Mesothelial cell of epicardium (in vitro differentiated cells): Measurements from ENCODE around the gene PYGO2. TPM values are rescaled to one million over a fixed set of nuclear protein-coding genes. Genes with fewer than 3 reads are reported as not detected.

Experiments
- DNase-seq, 2 experiments: peaks; one replicate each; pipeline ENCODE4 v3.0.0; 2021; ENCODE audit warnings: low spot score in 2 of 2; ENCODE audit not compliant: unreplicated experiment in 2 of 2
- H3K27ac Mint-ChIP-seq: 2 replicates; pipeline ENCODE4 v1.8.0; 2021; ENCODE audit warnings: mixed read lengths
- H3K27me3 Mint-ChIP-seq: 2 replicates; pipeline ENCODE4 v1.8.0; 2021; ENCODE audit warnings: low read depth, mixed read lengths
- H3K36me3 Mint-ChIP-seq: 2 replicates; pipeline ENCODE4 v1.8.0; 2021; ENCODE audit warnings: mixed read lengths
- H3K4me1 Mint-ChIP-seq: 2 replicates; pipeline ENCODE4 v1.8.0; 2021; ENCODE audit warnings: mixed read lengths
- H3K4me3 Mint-ChIP-seq: 2 replicates; pipeline ENCODE4 v1.8.0; 2021; ENCODE audit warnings: mild to moderate bottlenecking, moderate library complexity, mixed read lengths
- H3K9me3 Mint-ChIP-seq: 2 replicates; pipeline ENCODE4 v1.8.0; 2021; ENCODE audit warnings: mixed read lengths
- CTCF ChIP-seq: fragments of 200-600 bp; sonication (generic); IDR thresholded peaks from one replicate; pipeline ENCODE4 v1.5.0; 2021; ENCODE audit warnings: antibody characterized with exemption; ENCODE audit not compliant: unreplicated experiment
- total RNA-seq: library from RNA; stranded (reverse); gene quantifications from 3 replicates; pipeline ENCODE4 v1.2.1, GENCODE V29; 2021

Gene PYGO2
- total RNA-seq, 1 donor from 2014 or later, result 44.6 TPM

- H3K27me3 Mint-ChIP-seq, result no peaks in the 10 kb centered on the region
- H3K4me1 Mint-ChIP-seq, result peaks cover 28% of the 10 kb centered on the region
- no peaks in the 10 kb centered on the region for H3K9me3 Mint-ChIP-seq
- peaks cover 9% of the 10 kb centered on the region for H3K36me3 Mint-ChIP-seq
- H3K4me3 Mint-ChIP-seq, result no peak overlapping the region
- H3K27ac Mint-ChIP-seq, result no peak overlapping the region
- TF ChIP-seq CTCF, result no peak
- DNase-seq, result no peak
Measured at GRCh38 chr1:154975409-154976059, 14.0 kb upstream of the PYGO2 start.

GRCh38 chr1:154974808-154975408, 13.3 kb upstream of the PYGO2 start:
- TF ChIP-seq CTCF, result no peak
- H3K9me3 Mint-ChIP-seq, result no peaks in the 10 kb centered on the region
- peaks cover 31% of the 10 kb centered on the region for H3K4me1 Mint-ChIP-seq
- H3K36me3 Mint-ChIP-seq, result peaks cover 9% of the 10 kb centered on the region
- no peaks in the 10 kb centered on the region for H3K27me3 Mint-ChIP-seq
- H3K4me3 Mint-ChIP-seq, result no peak overlapping the region
- DNase-seq, result peak; percentile 91 to 95
- no peak overlapping the region for H3K27ac Mint-ChIP-seq

- no peak within 1 kb of the TSS for H3K4me3 Mint-ChIP-seq
- H3K27ac Mint-ChIP-seq, result no peak within 1 kb of the TSS
- no peaks in the 10 kb centered on the region for H3K9me3 Mint-ChIP-seq
- DNase-seq, result peak; percentile 92 to 96
- H3K4me1 Mint-ChIP-seq, result peaks cover 37% of the 10 kb centered on the region
- TF ChIP-seq CTCF, result no peak
- no peaks in the 10 kb centered on the region for H3K27me3 Mint-ChIP-seq
- H3K36me3 Mint-ChIP-seq, result peaks cover 5% of the 10 kb centered on the region
Measured at GRCh38 chr1:154974102-154974807, 12.7 kb upstream of the PYGO2 start, which contains the start of gene CKS1B. Gene CKS1B, plus strand, starts transcription at chr1:154974681. Its CDS starts 65 bp downstream, at chr1:154974746.

GRCh38 chr1:154973344-154974101, 11.9 kb upstream of the PYGO2 start:
- Mint-ChIP-seq H3K9me3 (no peaks in the 10 kb centered on the region), H3K36me3 (peaks cover 2% of the 10 kb centered on the region), H3K27me3 (no peaks in the 10 kb centered on the region), H3K27ac (no peak overlapping the region), H3K4me1 (peaks cover 42% of the 10 kb centered on the region), H3K4me3 (no peak overlapping the region)
- peak; percentile 84 to 94 for DNase-seq
- no peak for TF ChIP-seq CTCF

GRCh38 chr1:154972517-154973343, 11.1 kb upstream of the PYGO2 start:
- Mint-ChIP-seq H3K4me3 (no peak overlapping the region), H3K36me3 (peaks cover 5% of the 10 kb centered on the region), H3K4me1 (peaks cover 43% of the 10 kb centered on the region), H3K9me3 (no peaks in the 10 kb centered on the region), H3K27ac (no peak overlapping the region), H3K27me3 (no peaks in the 10 kb centered on the region)
- no peak for TF ChIP-seq CTCF
- DNase-seq, result peak in 1 of 2 experiments; percentile 61
